ENCODE results near the gene FABP1.

Gene FABP1

DNA sequence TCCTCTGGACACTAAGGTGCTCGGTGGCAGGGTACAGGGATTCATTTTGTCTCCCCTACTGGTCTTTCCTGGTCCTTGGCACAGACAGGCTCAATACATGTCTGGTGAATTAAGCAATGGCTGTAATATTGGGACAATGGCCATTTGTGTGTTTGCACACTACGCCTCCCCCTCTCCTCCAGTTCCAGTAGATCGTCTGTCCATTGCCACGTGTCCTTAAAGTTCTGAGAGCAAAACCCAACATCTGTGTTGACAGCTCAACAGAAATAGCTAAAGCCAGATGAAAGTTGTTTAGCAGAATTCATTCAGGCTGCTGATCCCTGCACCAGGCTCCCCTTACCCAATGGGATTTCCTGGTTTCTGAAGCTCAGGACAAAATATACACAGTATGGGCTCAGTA lies 9.0 kb upstream of the FABP1 start:
- DNase-seq, result no peak

DNA sequence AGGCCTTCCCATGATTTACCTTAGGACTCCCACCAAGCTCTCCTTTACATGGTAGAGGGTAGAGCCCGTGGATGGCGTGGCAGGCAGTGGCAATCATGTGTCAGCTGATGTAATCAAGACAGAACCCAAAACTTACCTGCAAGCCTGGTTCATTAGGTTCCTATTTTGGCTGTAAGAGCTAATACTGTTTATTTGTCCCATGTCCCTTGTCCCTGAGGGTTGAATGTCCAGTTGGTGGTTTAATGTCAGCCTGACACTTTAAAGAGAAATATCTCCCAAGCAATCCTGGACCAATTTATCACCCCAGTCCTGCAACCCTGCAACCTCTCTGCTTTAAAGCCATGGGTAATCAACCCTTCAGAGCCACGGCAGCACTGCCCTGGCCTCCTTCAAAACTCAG lies 6.0 kb upstream of the FABP1 start:
- DNase-seq, result no peak

DNA sequence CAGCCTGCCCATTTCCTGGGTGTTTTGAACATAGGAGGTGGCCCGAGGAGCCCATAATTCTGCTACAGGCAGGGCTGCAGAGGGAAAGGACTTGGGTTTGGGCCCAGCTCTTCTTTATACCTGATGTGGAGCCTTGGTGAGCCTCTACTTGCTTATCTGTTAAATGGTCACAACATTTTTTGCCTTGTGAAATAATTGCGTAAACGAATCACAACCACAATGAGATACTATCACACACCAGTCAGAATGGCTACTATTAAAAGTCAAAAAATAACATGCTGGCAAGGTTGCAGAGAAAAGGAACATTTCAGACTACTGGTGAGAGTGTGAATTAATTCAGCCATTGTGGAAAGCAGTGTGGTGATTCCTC lies 4.1 kb upstream of the FABP1 start:
- no peak for DNase-seq

DNA sequence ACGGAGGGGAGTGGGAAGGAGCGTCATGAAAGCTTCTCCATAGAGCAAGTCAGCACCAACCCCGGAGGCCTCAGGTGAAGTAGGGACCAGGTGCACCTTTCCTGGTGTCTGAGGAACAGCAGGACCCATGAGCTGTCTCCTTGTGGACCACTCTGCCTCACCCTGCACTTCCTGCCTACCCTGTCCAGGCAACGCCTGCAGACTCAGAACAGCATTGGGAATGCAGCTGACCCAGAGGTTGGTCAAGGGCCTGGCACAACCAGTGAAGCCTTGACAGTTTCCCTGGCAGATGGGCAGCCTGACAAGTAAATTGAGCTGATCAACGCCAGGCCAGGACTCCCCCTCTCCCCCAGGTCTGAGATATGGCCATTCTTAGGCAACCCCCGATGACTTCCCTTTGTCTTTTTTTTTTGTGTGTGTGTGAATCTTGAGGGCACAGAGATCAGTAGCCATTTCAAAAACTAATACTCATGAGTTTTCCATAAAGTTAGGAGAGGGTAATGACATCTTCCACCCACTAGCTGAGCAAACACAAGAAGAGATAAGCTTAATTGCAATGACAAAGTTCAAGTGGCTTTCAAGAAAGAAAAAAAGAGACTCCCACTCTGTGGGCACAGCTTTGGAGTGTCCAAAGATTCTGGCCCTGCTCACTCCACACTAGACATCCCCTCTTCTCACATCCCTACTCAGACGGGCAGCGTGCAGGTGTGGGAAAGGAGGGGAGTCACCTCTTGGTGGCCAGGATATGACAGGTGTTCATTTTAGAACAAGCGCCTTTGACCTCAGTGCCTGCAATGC lies 3.5 kb upstream of the FABP1 start:
- DNase-seq, result no peak

- DNase-seq, result no peak
Observed at GRCh38 chr2:88129313-88129959, 1.6 kb upstream of the FABP1 start.

- no peak for DNase-seq
Observed at GRCh38 chr2:88128654-88129312, 921 bp upstream of the FABP1 start.

GRCh38 chr2:88127638-88127887 lies 299 bp downstream of the FABP1 start:
- DNase-seq, result no peak

DNA sequence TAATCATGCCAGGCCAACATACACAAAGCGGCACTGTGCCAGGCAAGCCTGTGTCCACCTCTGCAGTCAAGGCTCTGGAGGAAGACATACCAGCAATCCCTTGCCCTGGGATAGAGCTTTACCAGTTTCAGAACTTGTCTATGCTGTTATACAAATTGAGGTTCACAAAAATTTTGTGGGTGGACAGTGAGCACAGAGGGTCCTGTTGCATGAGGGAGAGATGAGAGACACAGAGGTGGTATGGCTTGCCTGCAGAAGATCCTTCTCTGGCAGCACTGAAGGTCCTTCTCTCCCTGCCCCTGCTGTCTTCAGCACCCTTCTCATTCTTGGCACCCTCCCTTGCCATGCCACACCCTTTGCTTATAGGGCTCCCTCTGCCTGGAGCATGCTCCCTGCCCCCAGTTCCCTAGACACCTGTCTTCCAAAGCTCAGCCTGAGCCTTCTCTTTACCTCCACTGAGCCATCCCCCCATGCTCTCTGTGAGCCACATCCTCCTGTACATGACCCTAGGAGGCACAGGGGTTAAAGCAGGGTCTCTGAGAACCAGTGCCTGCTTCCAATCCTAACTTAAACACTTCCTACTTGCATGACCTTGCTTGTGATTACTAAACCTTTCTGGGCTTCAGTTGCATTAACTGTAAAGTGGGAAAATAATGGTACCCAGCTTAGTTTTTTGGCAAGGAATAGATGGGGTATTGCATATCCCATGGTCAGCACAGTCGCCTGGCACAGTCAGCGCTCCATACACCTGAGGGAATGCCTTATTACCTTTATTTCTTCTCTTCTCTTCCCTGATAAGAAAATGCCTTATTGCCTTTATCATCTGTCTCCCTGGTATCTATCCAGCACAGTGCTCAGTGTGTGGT lies 857 bp downstream of the FABP1 start:
- DNase-seq, result no peak

DNA sequence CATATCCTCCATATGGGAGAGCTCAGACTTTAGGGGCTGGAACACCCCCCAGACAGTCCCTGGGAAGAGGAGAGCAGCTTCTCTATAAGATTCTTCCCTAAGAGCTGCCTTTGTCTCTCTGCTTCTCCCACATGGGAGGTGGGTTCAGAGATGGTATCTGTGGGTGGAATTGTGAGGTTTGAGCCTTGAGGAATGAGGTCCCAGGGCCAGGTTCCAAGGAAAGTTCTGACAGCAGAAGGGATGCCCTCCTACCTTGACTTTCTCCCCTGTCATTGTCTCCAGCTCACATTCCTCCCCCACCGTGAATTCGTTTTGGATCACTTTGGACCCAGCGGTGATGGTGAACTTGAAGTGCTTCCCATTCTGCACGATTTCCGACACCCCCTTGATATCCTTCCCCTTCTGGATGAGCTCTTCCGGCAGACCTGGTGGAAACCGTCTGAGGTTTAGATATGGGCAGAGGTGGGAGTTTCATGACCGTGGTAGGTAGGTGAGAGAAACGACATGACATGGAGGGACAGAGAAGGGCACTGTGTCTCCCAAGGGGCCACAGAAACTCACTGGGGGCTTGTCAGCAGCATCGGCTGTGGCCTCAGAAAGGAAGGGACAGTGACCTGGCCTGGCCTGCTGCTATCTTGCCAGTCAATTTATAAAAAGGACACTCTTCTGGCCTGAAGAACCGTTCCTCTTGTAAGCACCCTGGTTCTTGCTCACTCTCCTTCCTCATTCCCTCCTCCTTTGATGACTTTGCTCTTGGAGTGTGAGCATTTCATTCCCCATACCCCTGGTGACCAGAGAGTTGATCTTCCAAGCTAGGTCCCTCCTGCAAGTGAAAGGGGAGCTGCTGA lies 1.7 kb downstream of the FABP1 start:
- DNase-seq, result no peak

DNA sequence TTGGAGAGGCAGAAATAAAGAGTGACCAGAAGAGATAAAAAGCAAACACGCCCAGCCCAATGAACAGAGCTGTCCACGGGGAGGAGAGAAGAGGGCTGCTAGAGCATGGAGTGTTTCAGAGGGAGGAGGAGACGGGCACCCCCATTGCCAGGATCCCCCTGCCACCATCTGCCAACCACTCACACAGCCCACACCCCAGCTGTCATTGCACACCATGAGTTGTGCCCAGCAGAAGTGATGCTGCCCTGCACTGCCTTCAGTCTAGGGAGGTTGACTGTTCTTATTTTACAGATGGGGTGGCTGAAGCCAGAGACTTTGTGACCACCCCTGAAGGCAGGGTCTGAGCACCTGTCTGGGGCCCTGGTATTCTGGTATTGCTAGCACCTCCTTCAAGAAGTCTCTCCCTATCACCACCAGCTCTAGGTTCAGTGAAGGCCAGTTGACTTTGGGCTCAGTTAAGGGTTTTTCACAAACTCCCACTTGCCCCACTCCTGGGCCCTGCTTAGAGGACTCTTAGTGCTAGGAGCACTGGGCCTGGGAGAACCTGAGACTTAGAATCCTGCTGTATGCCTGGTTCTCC lies 2.4 kb downstream of the FABP1 start:
- DNase-seq, result no peak

GRCh38 chr2:88123975-88124917 lies 3.6 kb downstream of the FABP1 start:
- no peak for DNase-seq

DNA sequence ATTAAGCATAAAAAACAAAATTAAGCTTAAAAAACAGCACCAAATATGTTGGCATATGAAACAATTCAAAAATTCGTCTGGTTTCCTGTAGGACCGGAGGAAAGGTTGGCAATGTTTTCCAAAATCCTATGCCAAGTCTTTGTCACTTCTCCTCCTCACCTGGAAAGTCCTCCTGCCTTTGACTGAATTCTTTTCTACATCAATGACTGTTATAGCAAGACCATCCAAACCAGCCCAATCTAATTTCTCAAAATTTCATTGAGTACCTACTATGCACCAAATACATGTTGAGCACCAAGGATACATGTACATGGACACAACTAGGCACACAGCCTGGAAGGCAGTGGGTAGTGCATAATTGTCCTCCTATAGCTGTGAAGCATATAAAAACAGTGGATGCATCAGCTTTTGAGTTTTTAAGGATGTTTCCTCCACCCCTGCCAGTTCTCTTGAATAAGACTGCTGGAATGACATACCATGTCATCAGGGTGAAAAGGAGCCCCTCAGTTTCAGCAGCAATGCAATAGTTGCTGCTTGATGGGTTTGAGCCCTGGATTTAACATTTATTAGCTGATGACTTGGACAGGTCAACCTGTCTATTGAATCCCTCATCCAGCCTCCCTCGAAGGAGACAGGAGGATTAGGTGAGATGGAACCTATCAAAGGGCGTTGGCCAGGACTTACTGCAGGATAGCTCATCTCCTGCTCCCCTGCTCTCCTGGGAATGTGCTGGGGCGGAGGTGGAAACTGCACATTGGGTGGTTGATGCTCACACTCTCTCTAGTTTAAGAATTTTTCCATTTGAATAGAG lies 4.5 kb downstream of the FABP1 start:
- DNase-seq, result no peak

DNA sequence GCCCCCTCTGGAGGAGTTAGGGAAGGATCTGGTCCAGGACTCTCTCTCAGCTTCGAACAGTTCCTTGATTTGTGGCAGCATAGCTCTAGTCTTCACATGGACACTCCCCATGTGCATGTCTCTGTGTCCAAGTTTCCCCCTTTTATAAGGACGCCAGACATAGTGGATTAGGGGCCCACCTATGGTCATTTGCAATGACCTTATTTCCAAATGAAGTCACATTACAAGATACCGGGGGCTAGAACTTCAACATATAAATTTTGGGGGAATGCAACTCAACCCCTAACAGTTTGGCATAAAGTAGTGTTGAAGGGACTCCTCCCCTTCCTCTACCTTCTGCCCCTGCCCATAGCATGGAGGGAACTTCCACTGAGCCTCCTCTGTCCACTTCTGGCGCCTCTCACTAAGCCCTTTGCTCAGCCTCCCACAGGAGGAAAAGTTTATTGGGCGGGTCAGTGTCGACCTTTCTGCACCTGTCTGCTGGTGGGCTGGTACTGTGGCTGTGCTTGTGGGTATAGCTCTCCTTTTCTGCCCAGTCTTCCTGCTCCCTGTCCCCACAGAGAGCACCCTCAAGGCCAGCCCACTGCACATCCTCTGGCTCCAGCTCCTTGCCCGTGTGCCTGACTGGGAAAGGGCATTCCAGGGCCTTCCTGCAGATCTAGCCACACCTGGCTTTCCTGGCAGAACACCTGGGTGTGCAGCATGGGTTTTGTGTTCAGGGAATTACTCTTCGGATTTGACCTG lies 5.5 kb downstream of the FABP1 start:
- no peak for DNase-seq

DNA sequence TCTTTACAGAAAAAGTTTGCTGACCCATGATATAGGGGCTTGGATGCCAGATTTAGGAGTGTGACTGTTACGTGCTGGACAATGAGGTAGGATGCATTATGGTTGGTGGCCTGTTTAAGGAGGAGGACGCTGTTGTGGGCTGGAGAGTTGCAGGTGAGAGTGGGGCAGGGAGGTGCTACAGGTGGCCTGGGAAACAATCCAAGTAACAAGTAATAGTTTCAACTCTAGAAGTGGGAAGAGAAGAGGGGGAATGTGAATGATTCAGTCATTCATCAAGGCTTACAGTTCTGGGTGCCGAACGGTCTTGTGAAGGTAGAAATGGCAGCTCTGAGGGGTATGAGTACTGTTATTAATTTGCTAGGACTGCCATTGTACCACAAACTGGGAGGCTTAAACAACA lies 6.2 kb downstream of the FABP1 start:
- DNase-seq, result no peak

- DNase-seq, result no peak
Observed at GRCh38 chr2:88117973-88118372, 9.9 kb downstream of the FABP1 start.

- DNase-seq, result no peak
Observed at GRCh38 chr2:88116669-88117432, 11.0 kb downstream of the FABP1 start.

DNA sequence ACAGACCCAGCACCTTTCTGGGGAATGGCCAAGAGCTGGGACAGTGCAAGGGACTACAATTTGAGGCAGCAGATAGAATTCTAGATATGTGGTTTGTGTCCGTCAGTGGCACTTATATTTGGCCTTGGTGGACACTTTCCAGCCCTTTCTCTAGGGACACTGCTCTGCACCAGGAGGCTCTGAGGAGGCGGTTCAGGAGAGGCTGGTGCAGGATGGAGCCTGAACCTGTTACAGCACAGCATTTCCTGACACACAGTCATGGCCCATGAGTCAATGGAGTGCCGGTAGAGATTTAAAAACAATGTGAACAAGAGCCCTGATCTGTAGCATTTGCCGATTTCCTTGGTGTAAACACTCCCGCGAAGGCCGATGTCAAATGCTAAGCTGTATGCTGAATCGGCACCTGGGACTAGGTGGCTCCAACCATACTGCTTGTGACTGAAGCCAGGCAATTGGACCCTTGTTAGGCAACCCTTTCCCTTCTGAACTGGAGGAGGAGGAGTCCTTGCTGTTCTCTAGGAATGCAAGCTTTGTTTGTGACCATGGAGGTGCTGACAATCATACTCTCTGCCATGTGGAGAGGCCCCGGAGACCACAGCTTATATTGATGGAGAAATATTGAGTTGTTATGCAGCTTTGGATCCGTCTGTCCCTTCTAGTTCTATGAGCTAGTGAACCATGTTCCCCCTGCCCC lies 11.9 kb downstream of the FABP1 start:
- no peak for DNase-seq

GRCh38 chr2:88114889-88115288 lies 13.0 kb downstream of the FABP1 start:
- no peak for DNase-seq

All from DMS 273 treated with DMSO at 0.1 percent for 48 hours (cell line).